Testis (tissue), 2 donors: ENCODE data around the gene PXDC1.

Source experiments
- POLR2A ChIP-seq: fragments of 450-650 bp; IDR thresholded peaks from one replicate; pipeline ENCODE4 v1.6.1; 2017; ENCODE audit warnings: antibody characterized with exemption, mild to moderate bottlenecking, moderate library complexity
- TF ChIP-seq, protein P1 (sequence below), 3 experiments: fragments of 450-650 bp in 2 of 3; fragments of 200-600 bp in 1 of 3; sonication (generic) in 1 of 3; IDR thresholded peaks; one replicate each; pipeline ENCODE4 v1.5.1; 2016 to 2019; ENCODE audit warnings: antibody characterized with exemption in 3 of 3, mild to moderate bottlenecking in 2 of 3, moderate library complexity in 1 of 3

DNA sequence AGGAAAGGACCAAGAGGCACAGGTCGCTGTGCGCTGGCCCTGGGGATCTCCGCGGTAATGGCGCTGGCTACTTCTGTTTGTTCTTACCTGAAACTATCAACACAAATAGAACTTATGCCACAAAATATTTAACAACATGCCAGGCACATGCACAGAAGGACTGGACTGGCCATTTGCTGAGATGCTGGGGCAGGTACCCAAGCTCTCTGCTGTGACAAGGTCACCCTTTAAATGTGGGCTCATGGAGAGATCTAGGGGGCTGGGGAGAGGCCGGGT lies 28.0 kb upstream of the PXDC1 start:
- TF ChIP-seq, protein P1, sequence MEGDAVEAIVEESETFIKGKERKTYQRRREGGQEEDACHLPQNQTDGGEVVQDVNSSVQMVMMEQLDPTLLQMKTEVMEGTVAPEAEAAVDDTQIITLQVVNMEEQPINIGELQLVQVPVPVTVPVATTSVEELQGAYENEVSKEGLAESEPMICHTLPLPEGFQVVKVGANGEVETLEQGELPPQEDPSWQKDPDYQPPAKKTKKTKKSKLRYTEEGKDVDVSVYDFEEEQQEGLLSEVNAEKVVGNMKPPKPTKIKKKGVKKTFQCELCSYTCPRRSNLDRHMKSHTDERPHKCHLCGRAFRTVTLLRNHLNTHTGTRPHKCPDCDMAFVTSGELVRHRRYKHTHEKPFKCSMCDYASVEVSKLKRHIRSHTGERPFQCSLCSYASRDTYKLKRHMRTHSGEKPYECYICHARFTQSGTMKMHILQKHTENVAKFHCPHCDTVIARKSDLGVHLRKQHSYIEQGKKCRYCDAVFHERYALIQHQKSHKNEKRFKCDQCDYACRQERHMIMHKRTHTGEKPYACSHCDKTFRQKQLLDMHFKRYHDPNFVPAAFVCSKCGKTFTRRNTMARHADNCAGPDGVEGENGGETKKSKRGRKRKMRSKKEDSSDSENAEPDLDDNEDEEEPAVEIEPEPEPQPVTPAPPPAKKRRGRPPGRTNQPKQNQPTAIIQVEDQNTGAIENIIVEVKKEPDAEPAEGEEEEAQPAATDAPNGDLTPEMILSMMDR (IDR thresholded peaks at IDR 0.05), result no peak
- no peak for TF ChIP-seq POLR2A
